ENCODE measurements around the gene COA8. TPM values are rescaled to one million over a fixed set of nuclear protein-coding genes. Genes with fewer than 3 reads are reported as not detected.

COA8 gene, protein sequence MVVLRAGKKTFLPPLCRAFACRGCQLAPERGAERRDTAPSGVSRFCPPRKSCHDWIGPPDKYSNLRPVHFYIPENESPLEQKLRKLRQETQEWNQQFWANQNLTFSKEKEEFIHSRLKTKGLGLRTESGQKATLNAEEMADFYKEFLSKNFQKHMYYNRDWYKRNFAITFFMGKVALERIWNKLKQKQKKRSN
- 20.4 and 22.6 TPM in 2 replicates for total RNA-seq

GRCh38 chr14:103562429-103563225 lies at the start of gene COA8, which contains the start of gene BAG5:
COA8 (plus strand) TSS chr14:103562960; CDS start chr14:103563002, 42 bp downstream.
BAG5 (minus strand) TSS chr14:103562657; CDS start chr14:103561164, 1,493 bp downstream.

DNA sequence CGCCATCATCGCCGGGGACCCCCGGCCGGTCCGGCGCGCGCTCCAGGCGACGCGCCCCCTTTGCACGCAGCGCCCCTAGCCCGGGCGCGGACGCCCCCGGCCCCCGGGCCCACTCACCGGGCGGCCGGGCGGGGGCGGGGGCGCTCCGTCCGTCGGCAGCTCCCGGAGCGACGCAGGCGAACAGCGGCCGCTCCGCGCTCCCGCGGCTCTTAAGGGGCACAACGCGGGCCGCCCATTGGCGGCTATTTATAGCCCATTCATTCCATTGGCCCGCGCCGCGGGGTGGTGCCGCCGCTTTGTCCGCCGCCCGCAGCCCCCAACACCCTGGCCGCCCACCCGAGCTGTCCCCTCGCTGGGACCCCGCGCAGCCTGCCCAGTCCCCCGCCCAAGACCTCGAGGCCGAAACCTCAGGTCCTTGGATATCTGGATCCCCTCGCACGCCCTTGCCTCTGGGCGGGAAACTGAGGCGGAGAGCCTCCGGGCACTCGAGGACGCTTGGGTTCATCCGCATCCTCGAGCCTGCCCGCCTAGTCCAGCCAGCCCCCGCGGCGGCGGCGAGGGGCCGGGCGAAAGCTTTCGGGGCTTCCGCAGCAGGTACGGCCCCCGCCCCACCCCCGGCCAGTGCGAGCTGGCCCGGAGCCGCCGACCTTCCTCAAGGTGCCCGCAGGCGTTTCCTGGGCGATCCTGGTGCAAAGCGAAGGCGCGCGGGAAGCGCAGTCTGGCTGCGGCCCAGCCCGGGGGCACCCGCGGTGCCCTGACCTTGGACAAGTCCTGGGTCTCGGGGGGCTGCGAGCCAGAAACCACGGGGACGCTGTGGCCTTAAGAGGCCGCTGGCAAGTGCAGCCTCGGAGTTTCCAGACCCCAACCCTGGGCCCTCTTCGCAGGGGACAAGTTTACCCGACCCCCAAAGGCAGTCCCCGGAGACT lies 39.8 kb upstream of the COA8 start, which contains the start of gene CKB:
Gene CKB (minus strand): TSS at position 182 of the 926 bp plus-strand sequence. CDS start 337 bp downstream, outside the sequence.

GRCh38 chr14:103528587-103529382 lies 34.0 kb upstream of the COA8 start, which contains the start of gene TRMT61A:
TRMT61A (plus strand) TSS chr14:103529196; CDS start chr14:103529979, 783 bp downstream.

GRCh38 chr14:103628684-103629502 lies 66.1 kb downstream of the COA8 start, which contains the start of gene KLC1:
KLC1 (plus strand) TSS chr14:103629211; CDS start chr14:103654565, 25,354 bp downstream.

Small RNA genes within 50 kb of the gene (small RNA-seq; reads per million reads assigned to genes)
- not detected for gene RNU4-68P
- gene RNU7-160P, result not detected

Other genes starting within 250 kb of the COA8 start
- gene EIF5, start 228.7 kb upstream of the COA8 start, total RNA-seq, result 211 and 233 TPM in 2 replicates
- gene MARK3, start 177.5 kb upstream of the COA8 start, total RNA-seq, result 84.8 and 103 TPM in 2 replicates
- gene CKB, start 40.1 kb upstream of the COA8 start, total RNA-seq, result 20.8 and 28.4 TPM in 2 replicates
- 11.9 and 13.8 TPM in 2 replicates for gene TRMT61A, start 33.8 kb upstream of the COA8 start, total RNA-seq
- 33.6 and 34.4 TPM in 2 replicates for gene BAG5, start 303 bp upstream of the COA8 start, total RNA-seq
- gene KLC1, start 66.3 kb downstream of the COA8 start, total RNA-seq, result 200 and 223 TPM in 2 replicates
- gene XRCC3, start 152.5 kb downstream of the COA8 start, total RNA-seq, result 2.3 and 4.0 TPM in 2 replicates
- 35.0 and 45.5 TPM in 2 replicates for gene ZFYVE21, start 152.8 kb downstream of the COA8 start, total RNA-seq